HCT116 (cell line): Measurements from ENCODE around the gene MRRF. TPM values are rescaled to one million over a fixed set of nuclear protein-coding genes. Genes with fewer than 3 reads are reported as not detected.

ENCODE experiments used
- ATAC-seq: fragments of 200-7000 bp; cut with Tn5 transposase; 2 replicates; pipeline ENCODE4 v1.9.1; 2020; ENCODE audit warnings: mild to moderate bottlenecking, moderate library complexity
- BruUV-seq: library from RNA; stranded (reverse); fragments of 400-500 nt; replicated peaks from 2 replicates; lab custom pipeline; 2021; lab: Mats Ljungman, UMichigan
- CTCF ChIA-PET: fragments of 300-600 bp; sonication (Branson Sonifier 250); formaldehyde crosslinking; loops from one replicate; lab custom pipeline; 2021; ENCODE audit warnings: antibody characterized with exemption; lab: Charles Lee
- POLR2A ChIA-PET: fragments of 300-600, 350-600 bp; sonication (Branson Sonifier 250); formaldehyde crosslinking; loops from one replicate; lab custom pipeline; 2021; ENCODE audit warnings: antibody characterized with exemption; lab: Charles Lee
- RAD21 ChIA-PET, 2 experiments: fragments of 300-600 bp; sonication (Branson Sonifier 250); formaldehyde crosslinking; loops; one replicate each; lab custom pipeline; 2023; ENCODE audit warnings: low total read pairs in 2 of 2; ENCODE audit not compliant: uncharacterized antibody in 2 of 2, unreplicated experiment in 2 of 2, low non-redundant PET in 1 of 2; lab: Charles Lee
- DNase-seq: peaks from one replicate; pipeline ENCODE4 v3.0.0-alpha.2; 2010; ENCODE audit warnings: low read depth, low spot score
- H2AFZ ChIP-seq: fragments of 200-600 bp; shearing (Covaris generic), sonication (generic); 2 replicates; pipeline ENCODE4 v1.6.1; 2017; ENCODE audit warnings: low read depth, mixed run types, mixed read lengths, antibody characterized with exemption, low read length; ENCODE audit not compliant: poor library complexity, severe bottlenecking
- H3K27ac ChIP-seq: 2 replicates; pipeline ENCODE4 v1.5.1; 2012; ENCODE audit warnings: low read depth, low read length
- H3K27me3 ChIP-seq: fragments of 200-600 bp; sonication (generic); 2 replicates; pipeline ENCODE4 v1.6.1; 2016; ENCODE audit warnings: mixed run types, low read length, mixed read lengths; ENCODE audit not compliant: insufficient read depth
- H3K36me3 ChIP-seq, 2 experiments: fragments of 200-500 bp in 1 of 2; fragments of 200-600 bp in 1 of 2; sonication (Bioruptor generic) in 1 of 2; sonication (generic) in 1 of 2; 2 replicates each; pipeline versions ENCODE4 v1.5.1 to v1.6.1; 2014 to 2016; ENCODE audit warnings: low read length in 2 of 2, inconsistent platforms in 1 of 2, mixed read lengths in 1 of 2, mixed run types in 1 of 2; ENCODE audit not compliant: insufficient read depth in 2 of 2, control insufficient read depth in 1 of 2
- H3K4me1 ChIP-seq, 2 experiments: fragments of 200-600 bp in 1 of 2; sonication (generic) in 1 of 2; 2 replicates each; pipeline versions ENCODE4 v1.5.1 to v1.6.1; 2012 to 2017; ENCODE audit warnings: low read length in 2 of 2, inconsistent platforms in 1 of 2, mild to moderate bottlenecking in 1 of 2, mixed read lengths in 1 of 2, mixed run types in 1 of 2, moderate library complexity in 1 of 2; ENCODE audit not compliant: insufficient read depth in 2 of 2, control insufficient read depth in 1 of 2
- H3K4me2 ChIP-seq: fragments of 200-600 bp; sonication (generic); 2 replicates; pipeline ENCODE4 v1.6.1; 2017; ENCODE audit warnings: mixed run types, low read length, mixed read lengths
- H3K4me3 ChIP-seq, 2 experiments: fragments of 200-600 bp in 1 of 2; sonication (generic) in 1 of 2; replicated peaks in 1 of 2; 2 replicates each; pipeline ENCODE4 v1.5.1; 2011 to 2016; ENCODE audit warnings: low read length in 2 of 2, control low read depth in 1 of 2, low read depth in 1 of 2, mild to moderate bottlenecking in 1 of 2, mixed read lengths in 1 of 2, mixed run types in 1 of 2
- H3K79me2 ChIP-seq: fragments of 200-600 bp; sonication (generic); 2 replicates; pipeline ENCODE4 v1.6.1; 2017; ENCODE audit warnings: mild to moderate bottlenecking, mixed run types, low read length, moderate library complexity, mixed read lengths; ENCODE audit not compliant: insufficient read depth
- H3K9ac ChIP-seq: fragments of 200-600 bp; sonication (generic); 2 replicates; pipeline ENCODE4 v1.6.1; 2016; ENCODE audit warnings: low read length, mixed read lengths
- H3K9me2 ChIP-seq: fragments of 200-600 bp; sonication (generic), shearing (Covaris generic); 2 replicates; pipeline ENCODE4 v1.6.1; 2017; ENCODE audit warnings: mixed run types, mild to moderate bottlenecking, moderate library complexity; ENCODE audit not compliant: insufficient read depth
- H3K9me3 ChIP-seq, 2 experiments: fragments of 200-500 bp in 1 of 2; fragments of 200-600 bp in 1 of 2; sonication (Bioruptor generic) in 1 of 2; sonication (generic) in 1 of 2; 2 replicates each; pipeline ENCODE4 v1.6.1; 2014 to 2017; ENCODE audit warnings: low read length in 2 of 2, mixed read lengths in 2 of 2, inconsistent platforms in 1 of 2, low read depth in 1 of 2, mild to moderate bottlenecking in 1 of 2, mixed run types in 1 of 2, moderate library complexity in 1 of 2; ENCODE audit not compliant: control insufficient read depth in 1 of 2, insufficient read depth in 1 of 2
- H4K20me1 ChIP-seq: fragments of 200-600 bp; sonication (generic), shearing (Covaris generic); 2 replicates; pipeline ENCODE4 v1.6.1; 2017; ENCODE audit warnings: mixed run types, mild to moderate bottlenecking, moderate library complexity; ENCODE audit not compliant: insufficient read depth
- CBX3 ChIP-seq: IDR thresholded peaks from 2 replicates; pipeline ENCODE4 v1.6.1; 2012; ENCODE audit warnings: low read depth
- EZH2 ChIP-seq: fragments of 200-600 bp; sonication (generic); IDR thresholded peaks from 2 replicates; pipeline ENCODE4 v1.6.1; 2017; ENCODE audit warnings: antibody characterized with exemption, mixed run types
- EZH2phosphoT487 ChIP-seq: fragments of 200-600 bp; IDR thresholded peaks from 2 replicates; pipeline ENCODE4 v1.6.1; 2018; ENCODE audit warnings: antibody characterized with exemption, borderline replicate concordance
- FOSL1 ChIP-seq: IDR thresholded peaks from 2 replicates; pipeline ENCODE4 v1.6.1; 2012; ENCODE audit warnings: low read depth
- JUND ChIP-seq: IDR thresholded peaks from 2 replicates; pipeline ENCODE4 v1.6.1; 2012
- POLR2A ChIP-seq: IDR thresholded peaks from 2 replicates; pipeline ENCODE4 v1.7.0; 2011; ENCODE audit warnings: borderline replicate concordance; ENCODE audit not compliant: insufficient read depth, insufficient read length; ENCODE audit errors: extremely low read depth
- POLR2AphosphoS5 ChIP-seq: IDR thresholded peaks from 2 replicates; pipeline ENCODE4 v1.6.1; 2011; ENCODE audit warnings: mild to moderate bottlenecking, low read depth, low read length, moderate library complexity
- SIN3A ChIP-seq: IDR thresholded peaks from 2 replicates; pipeline ENCODE4 v1.6.1; 2012; ENCODE audit warnings: low read depth
- TCF7L2 ChIP-seq: IDR thresholded peaks from 2 replicates; pipeline ENCODE4 v1.7.0; 2011; ENCODE audit warnings: borderline replicate concordance, inconsistent platforms; ENCODE audit not compliant: insufficient read depth, insufficient read length; ENCODE audit errors: extremely low read depth
- ZFX ChIP-seq: fragments of 450-650 bp; IDR thresholded peaks from 2 replicates; pipeline ENCODE4 v1.6.1; 2017
- ZNF274 ChIP-seq: fragments of 200-500 bp; sonication (Bioruptor generic); IDR thresholded peaks from 2 replicates; pipeline ENCODE4 v1.6.1; 2014; ENCODE audit warnings: mild to moderate bottlenecking, low read depth, low read length, inconsistent platforms
- intact Hi-C: fragments of 100-400 bp; cut with micrococcal nuclease; formaldehyde crosslinking; loops from 2 replicates; pipeline ENCODE4 v1.10.0; 2022
- total RNA-seq: library from RNA; stranded (reverse); gene quantifications from one replicate; pipeline ENCODE4 v1.2.1, GENCODE V29; 2021; ENCODE audit not compliant: unreplicated experiment
- TF ChIP-seq, protein P1 (sequence below), 3 experiments: fragments of 200-600 bp in 1 of 3; sonication (generic) in 1 of 3; IDR thresholded peaks in 2 of 3; conservative IDR thresholded peaks in 1 of 3; 2 replicates each; pipeline ENCODE4 v1.5.1; 2012 to 2017; ENCODE audit warnings: low read depth in 2 of 3, low read length in 2 of 3, antibody characterized with exemption in 1 of 3, borderline replicate concordance in 1 of 3, control low read depth in 1 of 3, mild to moderate bottlenecking in 1 of 3, mixed read lengths in 1 of 3, mixed run types in 1 of 3, moderate library complexity in 1 of 3; ENCODE audit not compliant: insufficient read depth in 1 of 3
- TF ChIP-seq, protein P2 (sequence below): IDR thresholded peaks from 2 replicates; pipeline ENCODE4 v1.6.1; 2012; ENCODE audit warnings: low read depth
- TF ChIP-seq, protein P3 (sequence below): IDR thresholded peaks from 2 replicates; pipeline ENCODE4 v1.6.1; 2012
- TF ChIP-seq, protein P4 (sequence below): IDR thresholded peaks from 2 replicates; pipeline ENCODE4 v1.6.1; 2012

MRRF gene
- total RNA-seq, 1 experiment from 2014 or later, result 88.6 TPM

DNA sequence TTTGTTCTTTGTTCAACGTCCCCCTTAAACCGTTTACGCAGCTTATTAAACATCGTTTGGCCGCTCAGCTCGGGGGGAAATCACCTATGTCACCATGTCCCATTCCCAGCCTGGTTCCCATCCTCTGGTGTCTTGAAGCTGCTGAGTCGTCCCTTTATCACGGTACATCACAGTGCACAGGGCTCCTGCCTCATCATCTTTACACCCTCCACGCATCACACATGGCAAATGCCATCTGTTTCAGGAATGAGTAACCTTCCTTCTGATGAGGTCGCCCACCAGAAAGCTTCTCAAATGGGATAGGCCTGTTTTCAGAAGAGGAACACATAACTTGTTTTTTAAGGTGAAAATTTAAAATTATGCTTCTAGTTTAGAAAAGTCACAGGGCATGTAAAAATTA is 28.0 kb upstream of the MRRF start:
- RAD21 ChIA-PET, result no interaction called here
- POLR2A ChIA-PET, result no interaction called here
- H3K4me1 ChIP-seq, result no peaks in the 10 kb centered on the region
- TF ChIP-seq EZH2 (no peak), CBX3 (no peak), JUND (no peak), SIN3A (no peak)
- TF ChIP-seq, protein P1, sequence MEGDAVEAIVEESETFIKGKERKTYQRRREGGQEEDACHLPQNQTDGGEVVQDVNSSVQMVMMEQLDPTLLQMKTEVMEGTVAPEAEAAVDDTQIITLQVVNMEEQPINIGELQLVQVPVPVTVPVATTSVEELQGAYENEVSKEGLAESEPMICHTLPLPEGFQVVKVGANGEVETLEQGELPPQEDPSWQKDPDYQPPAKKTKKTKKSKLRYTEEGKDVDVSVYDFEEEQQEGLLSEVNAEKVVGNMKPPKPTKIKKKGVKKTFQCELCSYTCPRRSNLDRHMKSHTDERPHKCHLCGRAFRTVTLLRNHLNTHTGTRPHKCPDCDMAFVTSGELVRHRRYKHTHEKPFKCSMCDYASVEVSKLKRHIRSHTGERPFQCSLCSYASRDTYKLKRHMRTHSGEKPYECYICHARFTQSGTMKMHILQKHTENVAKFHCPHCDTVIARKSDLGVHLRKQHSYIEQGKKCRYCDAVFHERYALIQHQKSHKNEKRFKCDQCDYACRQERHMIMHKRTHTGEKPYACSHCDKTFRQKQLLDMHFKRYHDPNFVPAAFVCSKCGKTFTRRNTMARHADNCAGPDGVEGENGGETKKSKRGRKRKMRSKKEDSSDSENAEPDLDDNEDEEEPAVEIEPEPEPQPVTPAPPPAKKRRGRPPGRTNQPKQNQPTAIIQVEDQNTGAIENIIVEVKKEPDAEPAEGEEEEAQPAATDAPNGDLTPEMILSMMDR (IDR thresholded peaks at IDR 0.05 in 2 of 3, conservative IDR thresholded peaks at IDR 0.05 in 1 of 3; ENCODE audit: borderline replicate concordance in 1 of 3, insufficient read depth in 1 of 3, low read depth in 2 of 3, low read length in 2 of 3), result no peak
- TF ChIP-seq, all 23 proteins: peak for 0
- H4K20me1 ChIP-seq, result no peaks in the 10 kb centered on the region
- H3K79me2 ChIP-seq, result no peaks in the 10 kb centered on the region
- DNase-seq, result no peak
- intact Hi-C loops, result no loop called here
- no peaks in the 10 kb centered on the region for H3K9me2 ChIP-seq
- no peak overlapping the region for H3K9ac ChIP-seq
- no peaks in the 10 kb centered on the region for H3K27me3 ChIP-seq
- no peak for ATAC-seq
- BruUV-seq, result no TSS peak
- CTCF ChIA-PET, result no interaction called here
- H3K4me3 ChIP-seq, result no peak overlapping the region
- no peak overlapping the region for H2AFZ ChIP-seq
- H3K9me3 ChIP-seq, result no peaks in the 10 kb centered on the region
- no peak overlapping the region for H3K4me2 ChIP-seq
- H3K36me3 ChIP-seq, result peaks cover 7 to 16% of the 10 kb centered on the region in 2 experiments
- no peak overlapping the region for H3K27ac ChIP-seq

DNA sequence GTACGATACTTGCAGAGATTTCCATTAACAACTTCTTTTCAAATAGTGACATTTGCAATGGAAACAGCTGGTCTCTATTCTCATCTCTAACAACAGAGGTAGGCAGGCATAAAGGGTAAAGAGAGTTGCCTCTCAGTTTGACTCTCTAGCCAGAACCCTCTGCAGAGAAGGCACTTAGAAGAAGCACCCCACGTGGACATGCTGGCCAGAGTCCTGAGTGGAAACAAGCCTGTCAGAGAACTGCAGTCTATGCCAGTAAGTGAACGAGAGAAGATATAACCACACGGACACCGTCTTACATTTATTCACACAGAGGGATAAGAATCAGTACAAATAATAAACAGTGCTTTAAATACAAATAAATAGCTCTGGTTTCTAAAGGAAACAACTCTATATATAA is 25.0 kb upstream of the MRRF start:
- no peak overlapping the region for H3K27ac ChIP-seq
- H3K9ac ChIP-seq, result no peak overlapping the region
- RAD21 ChIA-PET, result no interaction called here
- intact Hi-C loops, result no loop called here
- TF ChIP-seq EZH2phosphoT487, result no peak
- TF ChIP-seq POLR2AphosphoS5, result no peak
- TF ChIP-seq, protein P2, sequence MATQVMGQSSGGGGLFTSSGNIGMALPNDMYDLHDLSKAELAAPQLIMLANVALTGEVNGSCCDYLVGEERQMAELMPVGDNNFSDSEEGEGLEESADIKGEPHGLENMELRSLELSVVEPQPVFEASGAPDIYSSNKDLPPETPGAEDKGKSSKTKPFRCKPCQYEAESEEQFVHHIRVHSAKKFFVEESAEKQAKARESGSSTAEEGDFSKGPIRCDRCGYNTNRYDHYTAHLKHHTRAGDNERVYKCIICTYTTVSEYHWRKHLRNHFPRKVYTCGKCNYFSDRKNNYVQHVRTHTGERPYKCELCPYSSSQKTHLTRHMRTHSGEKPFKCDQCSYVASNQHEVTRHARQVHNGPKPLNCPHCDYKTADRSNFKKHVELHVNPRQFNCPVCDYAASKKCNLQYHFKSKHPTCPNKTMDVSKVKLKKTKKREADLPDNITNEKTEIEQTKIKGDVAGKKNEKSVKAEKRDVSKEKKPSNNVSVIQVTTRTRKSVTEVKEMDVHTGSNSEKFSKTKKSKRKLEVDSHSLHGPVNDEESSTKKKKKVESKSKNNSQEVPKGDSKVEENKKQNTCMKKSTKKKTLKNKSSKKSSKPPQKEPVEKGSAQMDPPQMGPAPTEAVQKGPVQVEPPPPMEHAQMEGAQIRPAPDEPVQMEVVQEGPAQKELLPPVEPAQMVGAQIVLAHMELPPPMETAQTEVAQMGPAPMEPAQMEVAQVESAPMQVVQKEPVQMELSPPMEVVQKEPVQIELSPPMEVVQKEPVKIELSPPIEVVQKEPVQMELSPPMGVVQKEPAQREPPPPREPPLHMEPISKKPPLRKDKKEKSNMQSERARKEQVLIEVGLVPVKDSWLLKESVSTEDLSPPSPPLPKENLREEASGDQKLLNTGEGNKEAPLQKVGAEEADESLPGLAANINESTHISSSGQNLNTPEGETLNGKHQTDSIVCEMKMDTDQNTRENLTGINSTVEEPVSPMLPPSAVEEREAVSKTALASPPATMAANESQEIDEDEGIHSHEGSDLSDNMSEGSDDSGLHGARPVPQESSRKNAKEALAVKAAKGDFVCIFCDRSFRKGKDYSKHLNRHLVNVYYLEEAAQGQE, result no peak
- TF ChIP-seq TCF7L2, result no peak
- no peak for TF ChIP-seq POLR2A
- TF ChIP-seq FOSL1, result no peak
- TF ChIP-seq, protein P3, sequence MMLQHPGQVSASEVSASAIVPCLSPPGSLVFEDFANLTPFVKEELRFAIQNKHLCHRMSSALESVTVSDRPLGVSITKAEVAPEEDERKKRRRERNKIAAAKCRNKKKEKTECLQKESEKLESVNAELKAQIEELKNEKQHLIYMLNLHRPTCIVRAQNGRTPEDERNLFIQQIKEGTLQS, result no peak
- no peak for TF ChIP-seq CBX3
- TF ChIP-seq SIN3A, result no peak
- TF ChIP-seq EZH2, result no peak
- no peak for TF ChIP-seq JUND
- TF ChIP-seq, protein P4, sequence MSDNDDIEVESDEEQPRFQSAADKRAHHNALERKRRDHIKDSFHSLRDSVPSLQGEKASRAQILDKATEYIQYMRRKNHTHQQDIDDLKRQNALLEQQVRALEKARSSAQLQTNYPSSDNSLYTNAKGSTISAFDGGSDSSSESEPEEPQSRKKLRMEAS, result no peak
- TF ChIP-seq ZFX, result no peak
- TF ChIP-seq ZNF274, result no peak
- TF ChIP-seq, all 23 proteins: peak for 0
- H4K20me1 ChIP-seq, result no peaks in the 10 kb centered on the region
- H3K79me2 ChIP-seq, result no peaks in the 10 kb centered on the region
- H3K27me3 ChIP-seq, result no peaks in the 10 kb centered on the region
- no peak overlapping the region for H3K4me2 ChIP-seq
- peaks cover 21 to 33% of the 10 kb centered on the region in 2 experiments for H3K36me3 ChIP-seq
- no TSS peak for BruUV-seq
- DNase-seq (no peak), ATAC-seq (no peak)
- H3K4me3 ChIP-seq, result no peak overlapping the region
- POLR2A ChIA-PET, result no interaction called here
- H2AFZ ChIP-seq, result no peak overlapping the region
- H3K9me2 ChIP-seq, result no peaks in the 10 kb centered on the region
- CTCF ChIA-PET, result no interaction called here
- no peaks in the 10 kb centered on the region for H3K9me3 ChIP-seq
- H3K4me1 ChIP-seq, result no peaks in the 10 kb centered on the region
